A549 (cell line): ENCODE results near the gene DPPA4. TPM values are rescaled to one million over a fixed set of nuclear protein-coding genes. Genes with fewer than 3 reads are reported as not detected.

Source experiments
- ATAC-seq, 2 experiments: fragments of 200-7000 bp in 1 of 2; fragments of >200 bp in 1 of 2; cut with Nextera tagmentation in 1 of 2; cut with Tn5 transposase in 1 of 2; 3 replicates each; pipeline versions ENCODE4 v1.8.0 to v1.9.1; 2018 to 2020; ENCODE audit warnings: mild to moderate bottlenecking in 1 of 2, moderate library complexity in 1 of 2
- CTCF ChIA-PET: fragments of 300-600 bp; sonication (Branson Sonifier 250); formaldehyde crosslinking; extraction: SDS; loops from one replicate; lab custom pipeline; 2021; ENCODE audit warnings: antibody characterized with exemption, inconsistent platforms; lab: Yijun Ruan, JAX
- POLR2A ChIA-PET: fragments of 350-600 bp; formaldehyde crosslinking; extraction: SDS; loops from one replicate; lab custom pipeline; 2021; ENCODE audit warnings: antibody characterized with exemption, inconsistent platforms; lab: Yijun Ruan, JAX
- DNase-seq, 2 experiments: peaks; one replicate each; pipeline versions ENCODE4 v3.0.0 to v3.0.0-alpha.2; 2011 to 2016; ENCODE audit warnings: low read depth in 1 of 2, low spot score in 1 of 2
- FAIRE-seq: peaks from 2 replicates; lab custom pipeline; 2011; peaks lifted over from hg19 to GRCh38; lab: Jason Lieb, UNC
- H3K27ac ChIP-seq, 2 experiments: fragments of >200 bp; sonication (Bioruptor Twin); formaldehyde crosslinking; 3 replicates each; pipeline ENCODE4 v1.5.1; 2016 to 2017
- H3K4me1 ChIP-seq: fragments of >200 bp; sonication (Bioruptor Twin); formaldehyde crosslinking; 3 replicates; pipeline ENCODE4 v1.6.1; 2016
- H3K4me2 ChIP-seq: fragments of >200 bp; sonication (Bioruptor Twin); formaldehyde crosslinking; 3 replicates; pipeline ENCODE4 v1.6.1; 2016
- H3K4me3 ChIP-seq: fragments of >200 bp; sonication (Bioruptor Twin); formaldehyde crosslinking; 3 replicates; pipeline ENCODE4 v1.5.1; 2016
- H3K9me3 ChIP-seq: fragments of >200 bp; sonication (Bioruptor Twin); formaldehyde crosslinking; 3 replicates; pipeline ENCODE4 v1.6.1; 2016
- ATOH8 ChIP-seq: fragments of 250-450 bp; sonication (Bioruptor Pico); IDR thresholded peaks from 2 replicates; pipeline ENCODE4 v1.5.0; 2020; ENCODE audit warnings: low read depth, mild to moderate bottlenecking, moderate library complexity
- CBX8 ChIP-seq: fragments of 200-600 bp; sonication (generic); IDR thresholded peaks from 2 replicates; pipeline ENCODE4 v1.6.1; 2016
- CEBPB ChIP-seq, 2 experiments: fragments of >200 bp in 1 of 2; sonication (Bioruptor Twin) in 1 of 2; formaldehyde crosslinking in 1 of 2; IDR thresholded peaks; 2 replicates each; pipeline ENCODE4 v1.6.1; 2012 to 2016
- E2F6 ChIP-seq: IDR thresholded peaks from 2 replicates; pipeline ENCODE4 v1.6.1; 2012; ENCODE audit warnings: low read depth, borderline replicate concordance
- EP300 ChIP-seq, 2 experiments: fragments of >200 bp; sonication (Bioruptor Twin); formaldehyde crosslinking; IDR thresholded peaks; 2 replicates in 1 of 2; 3 replicates in 1 of 2; pipeline ENCODE4 v1.6.1; 2016 to 2017
- FOSL2 ChIP-seq, 2 experiments: fragments of 450-650 bp in 1 of 2; fragments of >200 bp in 1 of 2; sonication (Bioruptor Twin) in 1 of 2; formaldehyde crosslinking; IDR thresholded peaks; 2 replicates each; pipeline versions ENCODE4 v1.5.0 to v1.6.1; 2016 to 2020; ENCODE audit warnings: mild to moderate bottlenecking in 1 of 2, moderate library complexity in 1 of 2
- HES2 ChIP-seq: fragments of >200 bp; sonication (Bioruptor Twin); formaldehyde crosslinking; IDR thresholded peaks from 2 replicates; pipeline ENCODE4 v1.6.1; 2016
- HEYL ChIP-seq: fragments of 250-450 bp; sonication (Bioruptor Pico); IDR thresholded peaks from 2 replicates; pipeline ENCODE4 v1.8.0; 2021; ENCODE audit warnings: mild to moderate bottlenecking, moderate library complexity
- HMGXB4 ChIP-seq: fragments of 250-450 bp; sonication (Bioruptor Pico); IDR thresholded peaks from 2 replicates; pipeline ENCODE4 v1.5.0; 2021; ENCODE audit warnings: mild to moderate bottlenecking, moderate library complexity, borderline replicate concordance
- HOXA7 ChIP-seq: fragments of 250-450 bp; sonication (Bioruptor Pico); IDR thresholded peaks from 2 replicates; pipeline ENCODE4 v1.5.0; 2020; ENCODE audit warnings: mild to moderate bottlenecking, moderate library complexity
- KDM1A ChIP-seq: fragments of 200-600 bp; sonication (generic); IDR thresholded peaks from 2 replicates; pipeline ENCODE4 v1.6.1; 2016; ENCODE audit warnings: low read depth, mild to moderate bottlenecking
- MAFK ChIP-seq: fragments of 450-650 bp; IDR thresholded peaks from 2 replicates; pipeline ENCODE4 v1.6.1; 2014; ENCODE audit not compliant: partially characterized antibody
- NPAS2 ChIP-seq: fragments of 250-450 bp; sonication (Bioruptor Pico); IDR thresholded peaks from 2 replicates; pipeline ENCODE4 v1.8.0; 2022; ENCODE audit warnings: mild to moderate bottlenecking, moderate library complexity, borderline replicate concordance
- NR3C1 ChIP-seq: fragments of >200 bp; sonication (Bioruptor Twin); formaldehyde crosslinking; IDR thresholded peaks from 3 replicates; pipeline ENCODE4 v1.6.1; 2017
- PHF8 ChIP-seq: fragments of 200-600 bp; sonication (generic); IDR thresholded peaks from 2 replicates; pipeline ENCODE4 v1.6.1; 2016; ENCODE audit warnings: low read depth, mild to moderate bottlenecking, antibody characterized with exemption, moderate library complexity, borderline replicate concordance
- RCOR1 ChIP-seq: fragments of 150-350 bp; IDR thresholded peaks from 2 replicates; pipeline ENCODE4 v1.6.1; 2014; ENCODE audit warnings: antibody characterized with exemption, low read length, low read depth
- REST ChIP-seq: fragments of 200-600 bp; sonication (generic); IDR thresholded peaks from 2 replicates; pipeline ENCODE4 v1.6.1; 2016; ENCODE audit warnings: antibody characterized with exemption, mild to moderate bottlenecking, moderate library complexity
- TP53 ChIP-seq: fragments of 250-450 bp; sonication (Bioruptor Pico); IDR thresholded peaks from 2 replicates; pipeline ENCODE4 v1.5.0; 2021; ENCODE audit warnings: mild to moderate bottlenecking, moderate library complexity
- ZFP36 ChIP-seq: fragments of 450-650 bp; IDR thresholded peaks from 2 replicates; pipeline ENCODE4 v1.6.1; 2014; ENCODE audit warnings: borderline replicate concordance; ENCODE audit not compliant: partially characterized antibody
- WGBS: methylation state at CpG from one replicate; pipeline ENCODE4 v1.1.6; 2017; ENCODE audit errors: missing lambda C conversion rate; 5-methylcytosine and 5-hydroxymethylcytosine counted together
- polyA plus RNA-seq, 4 experiments: library from polyadenylated mRNA; depleted of rRNA in 3 of 4; stranded (reverse); fragments of >200 nt; fragmentation: RNase III in 1 of 4; extraction: RNeasy Plus Mini Kit Qiagen cat#74134 plus additional on column Dnase treatment in 1 of 4; gene quantifications; 2 replicates in 3 of 4; 3 replicates in 1 of 4; pipeline ENCODE4 v1.2.3, GENCODE V29; 2011 to 2017

DPPA4 gene
- polyA plus RNA-seq, 2 of the 4 experiments (the other 2 are of a cell fraction): not detected

GRCh38 chr3:109353057-109353456 lies 15.7 kb upstream of the DPPA4 start:
- H3K27ac ChIP-seq: peak overlapping the region; percentile 29 to 34; a peak in 3 of 6 replicates
- CTCF ChIA-PET: interaction anchor here (0.8 to 1.5 kb wide), 3 partner anchors 10 to 43 kb away, joined by 3 to 4 read pairs (median 3); no protein-coding TSS in a partner anchor
- TF ChIP-seq KDM1A: no peak
- no peak for TF ChIP-seq HES2
- TF ChIP-seq ZFP36: no peak
- no peak for TF ChIP-seq RCOR1
- TF ChIP-seq EP300 (IDR thresholded peaks at IDR 0.05): no peak
- no peak for TF ChIP-seq FOSL2 (IDR thresholded peaks at IDR 0.05)
- TF ChIP-seq FOSL2 (CRISPR knock-in tag; IDR thresholded peaks at IDR 0.05): no peak
- TF ChIP-seq HOXA7: no peak
- no peak for TF ChIP-seq E2F6
- no peak for TF ChIP-seq HMGXB4 (CRISPR knock-in tag)
- TF ChIP-seq CBX8: no peak
- no peak for TF ChIP-seq HEYL
- no peak for TF ChIP-seq NR3C1
- no peak for TF ChIP-seq MAFK
- TF ChIP-seq NPAS2 (CRISPR knock-in tag): no peak
- TF ChIP-seq REST: no peak
- no peak for TF ChIP-seq PHF8
- no peak for TF ChIP-seq TP53 (CRISPR knock-in tag)
- TF ChIP-seq ATOH8 (CRISPR knock-in tag): no peak
- TF ChIP-seq, all 56 proteins: peak for 0
- peak overlapping the region; percentile 37 for H3K4me2 ChIP-seq
- WGBS: 13% methylated on average over 2 of the region's 2 CpGs
- DNase-seq (peak in 1 of 2 experiments; percentile 31), ATAC-seq (no peak), FAIRE-seq (no peak)
- peaks cover 15% of the 10 kb centered on the region; the same call in 2 of the 3 replicates for H3K4me1 ChIP-seq
- H3K4me3 ChIP-seq: no peak overlapping the region
- POLR2A ChIA-PET: no interaction called here
- no peaks in the 10 kb centered on the region; the same call in 2 of the 3 replicates for H3K9me3 ChIP-seq

GRCh38 chr3:109351231-109351630 lies 13.9 kb upstream of the DPPA4 start:
- no peak overlapping the region for H3K4me3 ChIP-seq
- ATAC-seq: no peak
- peaks cover 15% of the 10 kb centered on the region; the same call in 2 of the 3 replicates for H3K4me1 ChIP-seq
- ChIA-PET POLR2A (no interaction called here), CTCF (no interaction called here)
- no peak overlapping the region for H3K4me2 ChIP-seq
- FAIRE-seq: no peak
- no peaks in the 10 kb centered on the region; the same call in 2 of the 3 replicates for H3K9me3 ChIP-seq
- no peak for DNase-seq
- TF ChIP-seq ZFP36 (no peak), CEBPB (IDR thresholded peaks at IDR 0.05) (0 out of 4 replicates have a peak, but pooled peaks of 1 of the 2 experiments have one; percentile 15)
- H3K27ac ChIP-seq: no peak overlapping the region
